Activated T-helper 1 cell treated with anti-CD3 and anti-CD28 coated beads, Interleukin-2, amount 50 U/mL, for 16 hours (primary cell): ENCODE measurements around the gene MT1M.
"Not testable (repeated sequence)": the region's sequence is repeated elsewhere in the genome, so short reads cannot be mapped to it uniquely, and the experiment has no call there.

ENCODE experiments used
- DNase-seq, 2 donors: peaks; one replicate each; pipeline ENCODE4 v3.0.0-alpha.2; 2020; ENCODE audit warnings: low read depth in 1 of 2, low spot score in 1 of 2

The MT1M gene

GRCh38 chr16:56632156-56632847 is at the start of gene MT1M:
Gene MT1M, plus strand, starts transcription at chr16:56632659. Its CDS starts 73 bp downstream, at chr16:56632732.
- no peak for DNase-seq

GRCh38 chr16:56582911-56583310 is 49.5 kb upstream of the MT1M start:
- DNase-seq: not testable (repeated sequence)

DNA sequence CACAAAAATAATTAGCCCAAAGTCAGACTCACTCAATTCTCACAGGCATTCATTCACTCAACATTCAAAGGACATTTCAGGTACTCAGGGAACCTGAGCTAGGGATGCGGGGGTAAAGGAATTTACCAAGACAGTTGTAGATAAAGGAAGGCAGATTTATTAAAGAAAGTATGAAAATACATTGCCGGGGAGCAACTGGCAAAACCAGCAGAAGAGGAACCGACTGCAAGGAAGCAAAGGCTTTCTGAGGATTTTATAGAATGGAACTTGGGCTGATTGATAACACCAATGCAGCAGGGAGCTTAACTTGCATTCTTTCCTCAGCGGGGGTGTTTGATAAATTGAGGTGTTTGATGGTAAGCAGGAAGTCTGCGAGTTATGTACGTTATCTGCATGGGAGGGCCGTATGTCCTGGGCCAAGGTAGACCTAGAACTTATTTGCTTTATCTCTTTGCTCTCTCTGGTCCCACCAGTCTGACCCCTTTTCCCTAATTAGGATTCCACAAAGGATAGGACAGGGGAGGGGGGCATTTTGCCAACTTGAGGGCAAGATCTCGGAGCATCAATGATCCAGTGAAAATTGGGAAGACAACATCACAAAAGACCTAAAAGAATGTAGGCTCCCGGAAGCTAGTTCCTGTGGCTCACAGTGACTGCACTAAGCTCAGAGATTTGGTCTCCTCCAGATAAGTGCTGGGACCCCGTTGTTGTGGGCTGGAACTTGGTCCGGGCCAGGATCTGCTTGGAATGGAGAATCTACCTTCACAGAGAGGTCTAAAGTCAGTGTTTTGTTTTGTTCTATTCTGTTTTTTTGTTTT is 48.9 kb upstream of the MT1M start:
- no peak for DNase-seq

- DNase-seq: no peak
Observed at GRCh38 chr16:56584276-56584675, 48.2 kb upstream of the MT1M start.

DNA sequence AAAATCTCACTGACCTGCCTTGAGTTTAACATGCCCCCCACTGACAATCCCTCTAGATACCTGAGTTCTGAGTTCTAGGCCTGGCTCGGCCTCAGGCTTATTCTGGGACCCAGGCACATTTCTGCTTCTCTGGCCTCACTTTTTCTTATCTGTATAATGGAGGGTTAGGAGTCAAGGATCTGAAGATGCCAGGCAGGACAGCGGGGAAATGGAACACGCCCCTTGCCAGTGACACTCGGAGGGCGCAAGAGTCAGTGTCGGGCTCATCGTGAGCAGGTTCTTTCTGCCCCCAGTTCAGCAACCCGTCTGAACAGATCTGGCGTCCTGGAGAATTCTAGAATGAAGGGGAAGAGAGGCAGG is 43.7 kb upstream of the MT1M start:
- no peak for DNase-seq

GRCh38 chr16:56589141-56590039 is 43.1 kb upstream of the MT1M start, which contains the start of gene MT3:
Gene MT3, plus strand, starts transcription at chr16:56589528. Its CDS starts 63 bp downstream, at chr16:56589591.
- DNase-seq: no peak

GRCh38 chr16:56591377-56592060 is 40.9 kb upstream of the MT1M start:
- no peak for DNase-seq

DNA sequence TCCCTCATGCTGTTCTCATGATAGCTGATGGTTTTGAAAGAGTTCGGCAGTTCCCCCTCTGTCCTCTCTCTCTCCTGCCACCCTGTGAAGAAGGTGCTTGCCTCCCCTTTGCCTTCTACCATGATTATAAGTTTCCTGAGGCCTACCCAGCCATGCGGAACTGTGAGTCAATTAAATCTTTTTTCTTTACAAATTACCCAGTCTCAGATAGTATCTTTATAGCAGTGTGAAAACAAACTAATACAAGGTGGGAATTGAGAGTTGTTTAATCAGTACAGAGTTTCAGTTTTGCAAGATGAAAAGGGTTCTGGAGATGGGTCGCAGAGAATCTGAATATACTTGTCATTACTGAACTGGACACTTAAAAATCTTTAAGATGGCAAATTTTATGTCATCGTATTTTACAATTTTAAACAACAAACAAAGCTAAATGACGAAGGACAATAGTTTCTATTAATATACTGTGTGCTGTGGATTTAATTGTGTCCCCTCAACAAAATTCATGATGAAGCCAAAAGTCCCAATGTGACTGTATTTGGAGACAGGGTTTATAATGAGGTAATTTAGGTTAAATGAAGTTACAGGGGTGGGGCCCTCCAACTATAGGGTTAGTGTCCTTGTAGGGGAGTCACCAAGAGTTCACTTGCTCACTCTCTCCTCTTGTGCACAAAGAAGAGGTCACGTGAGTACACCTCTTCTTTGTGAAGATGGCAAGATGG is 38.7 kb upstream of the MT1M start:
- DNase-seq: no peak

- no peak for DNase-seq
Observed at GRCh38 chr16:56594292-56594619, 38.2 kb upstream of the MT1M start.

GRCh38 chr16:56600398-56600999 is 32.0 kb upstream of the MT1M start:
- DNase-seq: no peak

DNA sequence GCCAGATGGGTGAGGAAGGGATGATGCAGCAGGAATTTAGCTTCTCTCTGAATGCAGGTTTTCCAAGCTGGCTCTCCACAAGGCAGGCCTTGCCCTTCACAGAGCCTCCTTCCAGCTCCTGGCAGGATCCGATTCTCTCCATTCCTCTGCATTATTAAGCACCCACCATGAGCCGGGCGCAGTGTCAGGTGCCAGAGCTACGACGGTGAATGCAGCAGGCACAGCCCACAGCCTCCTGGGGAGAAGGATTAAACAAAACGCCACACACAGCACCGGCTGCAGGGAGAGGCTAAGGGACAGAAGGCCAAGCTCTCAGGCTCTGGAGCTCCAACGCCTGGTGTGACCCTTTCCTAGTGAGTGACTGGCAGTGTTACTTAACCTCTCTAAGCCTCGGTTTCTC is 31.1 kb upstream of the MT1M start:
- no peak for DNase-seq

GRCh38 chr16:56603589-56603988 is 28.9 kb upstream of the MT1M start:
- DNase-seq: no peak

- DNase-seq: no peak
Observed at GRCh38 chr16:56604966-56605365, 27.5 kb upstream of the MT1M start.

GRCh38 chr16:56605475-56605874 is 27.0 kb upstream of the MT1M start:
- no peak for DNase-seq

- no peak for DNase-seq
Observed at GRCh38 chr16:56606071-56606475, 26.4 kb upstream of the MT1M start.

GRCh38 chr16:56606476-56607108 is 25.9 kb upstream of the MT1M start:
- DNase-seq: no peak

DNA sequence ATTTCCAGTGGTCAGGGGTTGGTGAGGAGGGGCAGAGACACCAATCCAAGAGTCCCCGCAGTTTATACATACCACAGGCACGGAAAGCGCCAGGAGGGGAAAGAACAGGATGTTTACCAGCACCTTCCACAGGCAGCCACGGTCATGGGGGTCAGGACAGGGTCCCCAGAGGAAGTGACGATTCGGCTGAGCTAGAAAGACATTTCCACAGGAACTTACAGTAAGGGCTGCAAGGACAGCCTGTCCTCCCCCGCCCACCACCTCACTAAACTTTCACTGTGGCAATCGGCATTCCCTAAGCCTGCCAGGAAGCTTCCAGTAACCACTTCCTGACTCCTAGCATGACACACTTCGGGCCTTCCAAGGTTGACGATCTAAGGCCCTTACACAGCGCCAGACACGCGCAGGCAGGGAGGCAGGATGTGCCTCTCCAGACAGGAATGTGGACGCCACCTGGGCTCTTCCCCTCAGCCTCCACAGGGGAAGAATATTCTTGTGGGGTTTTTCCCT is 25.3 kb upstream of the MT1M start:
- DNase-seq: no peak

DNA sequence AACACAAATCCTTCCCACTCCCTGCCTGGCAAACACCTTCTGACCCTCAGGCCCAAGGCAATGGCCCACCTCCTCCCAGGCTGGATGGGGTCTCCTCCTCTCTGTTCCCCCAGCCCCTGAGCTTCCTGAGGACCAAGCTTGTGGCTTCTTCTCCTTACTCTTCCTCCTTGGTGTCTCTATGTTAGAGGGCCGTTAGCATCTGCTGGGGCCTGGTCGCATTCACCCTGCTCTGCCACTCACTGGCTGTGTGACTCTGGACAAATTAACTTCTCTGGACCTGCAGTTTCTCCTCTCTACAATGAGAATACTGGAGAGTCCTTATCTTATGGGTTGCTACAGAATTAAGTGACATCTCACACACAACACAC is 24.8 kb upstream of the MT1M start:
- no peak for DNase-seq
